ENCODE measurements around the gene BUB3. TPM values are rescaled to one million over a fixed set of nuclear protein-coding genes. Genes with fewer than 3 reads are reported as not detected.
A peak's percentile ranks its signal among the peaks of the same experiment; 100 is the strongest.

The BUB3 gene
- total RNA-seq, 1 donor from 2014 or later, result 97.0 TPM

DNA sequence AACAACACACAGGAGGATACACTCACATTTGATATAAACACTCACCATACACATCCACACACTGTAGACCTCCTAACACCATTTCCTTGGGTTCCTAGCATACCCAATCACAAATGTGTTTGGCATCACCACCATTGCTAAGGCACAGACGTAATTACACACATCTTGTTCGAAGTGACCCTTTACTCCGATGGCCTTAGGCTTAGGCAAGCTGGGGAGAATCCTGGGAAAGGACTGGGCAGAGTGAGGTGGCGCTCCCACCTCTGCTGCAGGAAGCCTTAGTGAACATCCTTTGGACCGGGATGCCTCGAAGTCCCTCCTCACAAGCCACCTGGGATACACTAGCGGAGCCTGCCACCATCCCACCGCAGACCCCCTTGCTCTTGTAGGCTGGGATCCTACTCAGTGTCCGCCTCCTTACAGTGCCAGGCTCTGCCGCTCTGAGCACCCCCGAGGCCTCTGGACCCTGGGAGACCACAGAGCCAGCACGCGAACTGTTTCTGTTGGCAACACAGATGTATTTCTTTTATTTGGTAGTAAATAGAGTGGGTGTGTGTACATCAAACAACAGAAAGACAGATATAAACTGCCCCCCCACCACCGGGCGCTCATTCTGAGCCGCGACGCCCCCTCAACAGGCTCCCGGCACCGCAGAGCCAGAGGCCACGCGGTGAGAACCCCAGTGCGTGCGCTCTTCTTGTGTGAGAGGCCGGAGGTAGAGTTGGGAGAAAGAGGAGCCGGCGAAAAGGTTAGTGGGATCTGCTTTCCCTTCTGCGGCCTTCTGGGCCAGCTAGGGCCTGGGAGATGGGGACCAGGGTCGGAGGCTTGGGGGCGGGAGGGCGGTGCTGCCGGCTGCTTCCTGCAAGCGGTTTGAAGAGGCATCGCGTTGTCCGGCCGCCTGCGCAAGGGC is 12.2 kb upstream of the BUB3 start:
- no peak overlapping the region for H3K27ac Mint-ChIP-seq (ENCODE audit: unreplicated experiment)
- peaks cover 89% of the 10 kb centered on the region for H3K27me3 Mint-ChIP-seq (ENCODE audit: unreplicated experiment)

DNA sequence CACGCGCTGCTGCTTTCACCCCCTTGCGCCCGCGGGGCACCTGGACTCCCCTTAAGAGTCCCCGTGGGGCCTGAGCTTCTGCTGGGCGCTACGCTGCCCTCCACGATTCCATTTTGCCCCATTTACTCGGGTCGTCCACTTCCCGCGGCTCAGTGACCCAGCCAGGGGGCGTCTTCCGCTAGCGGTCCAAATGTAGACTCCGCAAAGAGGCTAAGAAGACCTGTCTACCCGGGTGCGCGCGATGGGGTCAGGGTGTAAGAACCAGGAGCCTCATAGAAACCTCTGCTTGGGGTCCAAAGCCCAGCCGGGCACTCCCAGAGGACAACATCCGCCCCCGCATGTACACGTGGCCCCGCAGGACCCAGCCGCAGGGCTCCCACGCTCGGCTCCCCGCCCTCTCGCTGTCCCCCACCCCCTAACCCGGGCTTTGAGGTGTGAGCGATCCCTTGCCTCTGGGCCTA is 11.5 kb upstream of the BUB3 start:
- Mint-ChIP-seq H3K27ac (ENCODE audit: unreplicated experiment) (no peak overlapping the region), H3K4me3 (ENCODE audit: unreplicated experiment) (no peak overlapping the region)
- TF ChIP-seq, protein P1, sequence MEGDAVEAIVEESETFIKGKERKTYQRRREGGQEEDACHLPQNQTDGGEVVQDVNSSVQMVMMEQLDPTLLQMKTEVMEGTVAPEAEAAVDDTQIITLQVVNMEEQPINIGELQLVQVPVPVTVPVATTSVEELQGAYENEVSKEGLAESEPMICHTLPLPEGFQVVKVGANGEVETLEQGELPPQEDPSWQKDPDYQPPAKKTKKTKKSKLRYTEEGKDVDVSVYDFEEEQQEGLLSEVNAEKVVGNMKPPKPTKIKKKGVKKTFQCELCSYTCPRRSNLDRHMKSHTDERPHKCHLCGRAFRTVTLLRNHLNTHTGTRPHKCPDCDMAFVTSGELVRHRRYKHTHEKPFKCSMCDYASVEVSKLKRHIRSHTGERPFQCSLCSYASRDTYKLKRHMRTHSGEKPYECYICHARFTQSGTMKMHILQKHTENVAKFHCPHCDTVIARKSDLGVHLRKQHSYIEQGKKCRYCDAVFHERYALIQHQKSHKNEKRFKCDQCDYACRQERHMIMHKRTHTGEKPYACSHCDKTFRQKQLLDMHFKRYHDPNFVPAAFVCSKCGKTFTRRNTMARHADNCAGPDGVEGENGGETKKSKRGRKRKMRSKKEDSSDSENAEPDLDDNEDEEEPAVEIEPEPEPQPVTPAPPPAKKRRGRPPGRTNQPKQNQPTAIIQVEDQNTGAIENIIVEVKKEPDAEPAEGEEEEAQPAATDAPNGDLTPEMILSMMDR (IDR thresholded peaks at IDR 0.05), result no peak

More for the DNA sequence above, 12.2 kb upstream of the BUB3 start:
- TF ChIP-seq, protein P1 (IDR thresholded peaks at IDR 0.05), result no peak
- Mint-ChIP-seq H3K4me3 (ENCODE audit: unreplicated experiment) (no peak overlapping the region), H3K36me3 (ENCODE audit: unreplicated experiment) (peaks cover 2% of the 10 kb centered on the region), H3K4me1 (ENCODE audit: unreplicated experiment) (peaks cover 18% of the 10 kb centered on the region), H3K9me3 (ENCODE audit: unreplicated experiment) (no peaks in the 10 kb centered on the region)
- DNase-seq (ENCODE audit: extremely low spot score, unreplicated experiment), result no peak

DNA sequence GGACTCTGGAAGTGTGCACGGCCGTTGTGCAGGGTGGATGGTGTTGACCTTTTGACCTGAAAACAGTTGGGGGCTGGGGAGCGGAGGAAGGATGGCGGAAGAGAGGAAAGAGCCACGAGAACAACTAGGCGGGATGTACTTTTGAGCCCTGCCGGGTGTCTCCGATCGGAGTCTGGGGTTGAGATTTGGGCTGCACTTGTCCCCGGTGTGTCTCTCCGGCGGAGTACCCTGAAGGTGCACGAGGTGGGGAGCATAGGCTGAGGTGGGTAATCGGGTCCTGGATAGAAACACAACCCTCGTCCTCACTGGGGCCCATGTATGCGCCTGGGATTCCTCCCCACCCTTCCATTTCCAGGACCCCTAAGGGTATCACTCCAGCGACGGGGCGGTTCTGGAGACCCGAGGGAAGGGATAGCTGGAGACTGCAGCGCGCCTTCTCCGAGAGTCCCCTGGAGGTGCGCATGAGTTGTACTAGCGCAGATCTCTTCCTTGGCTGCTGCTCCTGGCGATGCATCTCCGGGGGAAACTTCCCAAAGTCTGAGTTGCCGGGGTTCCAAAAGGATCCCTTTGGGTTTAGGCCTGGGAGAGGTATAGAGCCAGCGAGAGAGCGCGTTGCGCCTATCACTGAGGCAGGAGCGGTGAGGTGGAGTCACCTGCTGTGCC is 10.9 kb upstream of the BUB3 start:
- Mint-ChIP-seq H3K4me1 (ENCODE audit: unreplicated experiment) (peaks cover 12% of the 10 kb centered on the region), H3K4me3 (ENCODE audit: unreplicated experiment) (no peak overlapping the region), H3K27me3 (ENCODE audit: unreplicated experiment) (peaks cover 85% of the 10 kb centered on the region), H3K9me3 (ENCODE audit: unreplicated experiment) (no peaks in the 10 kb centered on the region), H3K36me3 (ENCODE audit: unreplicated experiment) (peaks cover 2% of the 10 kb centered on the region), H3K27ac (ENCODE audit: unreplicated experiment) (no peak overlapping the region)
- TF ChIP-seq, protein P1 (IDR thresholded peaks at IDR 0.05), result no peak
- DNase-seq (ENCODE audit: extremely low spot score, unreplicated experiment), result peak; percentile 68

More for the DNA sequence above, 11.5 kb upstream of the BUB3 start:
- Mint-ChIP-seq H3K4me1 (ENCODE audit: unreplicated experiment) (peaks cover 14% of the 10 kb centered on the region), H3K36me3 (ENCODE audit: unreplicated experiment) (peaks cover 2% of the 10 kb centered on the region), H3K9me3 (ENCODE audit: unreplicated experiment) (no peaks in the 10 kb centered on the region), H3K27me3 (ENCODE audit: unreplicated experiment) (peaks cover 90% of the 10 kb centered on the region)
- no peak for DNase-seq (ENCODE audit: extremely low spot score, unreplicated experiment)

DNA sequence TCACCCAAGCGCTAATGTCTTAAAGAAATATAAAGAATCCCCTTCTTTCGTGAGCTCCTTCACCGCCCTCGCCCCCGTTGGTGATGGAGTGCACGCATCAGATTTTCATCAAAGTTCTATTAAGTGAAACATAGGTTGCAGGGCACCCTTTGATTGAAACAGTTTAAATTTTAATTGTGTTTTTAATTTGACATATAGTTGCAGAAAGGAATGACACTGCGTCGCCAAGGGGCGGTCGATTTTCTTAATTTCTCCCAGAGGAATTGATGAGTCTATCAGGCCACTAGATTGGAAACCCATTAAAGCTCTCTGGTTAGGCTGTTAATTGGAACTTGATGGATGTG is 10.4 kb upstream of the BUB3 start:
- Mint-ChIP-seq H3K27ac (ENCODE audit: unreplicated experiment) (no peak overlapping the region), H3K27me3 (ENCODE audit: unreplicated experiment) (peaks cover 83% of the 10 kb centered on the region), H3K36me3 (ENCODE audit: unreplicated experiment) (no peaks in the 10 kb centered on the region), H3K4me3 (ENCODE audit: unreplicated experiment) (no peak overlapping the region), H3K4me1 (ENCODE audit: unreplicated experiment) (peaks cover 13% of the 10 kb centered on the region), H3K9me3 (ENCODE audit: unreplicated experiment) (no peaks in the 10 kb centered on the region)
- no peak for DNase-seq (ENCODE audit: extremely low spot score, unreplicated experiment)
- TF ChIP-seq, protein P1 (IDR thresholded peaks at IDR 0.05), result no peak

All from osteocyte (in vitro differentiated cells).